Testis (tissue), 2 donors: Measurements from ENCODE around the gene ARHGAP33.

Source experiments
- CTCF ChIP-seq, 3 experiments: fragments of 450-650 bp in 2 of 3; fragments of 200-600 bp in 1 of 3; sonication (generic) in 1 of 3; IDR thresholded peaks; one replicate each; pipeline ENCODE4 v1.5.1; 2016 to 2019; ENCODE audit warnings: antibody characterized with exemption in 3 of 3, mild to moderate bottlenecking in 2 of 3, moderate library complexity in 1 of 3
- POLR2A ChIP-seq: fragments of 450-650 bp; IDR thresholded peaks from one replicate; pipeline ENCODE4 v1.6.1; 2017; ENCODE audit warnings: antibody characterized with exemption, mild to moderate bottlenecking, moderate library complexity

GRCh38 chr19:35816846-35817245, 41.5 kb downstream of the ARHGAP33 start:
- TF ChIP-seq CTCF (IDR thresholded peaks at IDR 0.05) (no peak), POLR2A (no peak)
